Esophagus squamous epithelium (tissue), 5 donors: ENCODE measurements around the gene IQCK. TPM values are rescaled to one million over a fixed set of nuclear protein-coding genes. Genes with fewer than 3 reads are reported as not detected.

Source experiments
- DNase-seq: peaks from one replicate; lab custom pipeline; 2025; lab: John Stamatoyannopoulos, UW
- H3K27ac ChIP-seq, 4 donors: fragments of 200-600 bp; sonication (generic); one replicate each; pipeline ENCODE4 v1.5.1; 2016 to 2019; ENCODE audit warnings: mild to moderate bottlenecking in 1 of 4
- H3K27me3 ChIP-seq, 4 donors: fragments of 200-600 bp; sonication (generic); 1 replicate in 3 of 4; 2 replicates in 1 of 4; pipeline versions ENCODE4 v1.5.1 to v1.6.0; 2017 to 2021; ENCODE audit warnings: antibody characterized with exemption in 1 of 4
- H3K36me3 ChIP-seq, 3 donors: fragments of 200-600 bp; sonication (generic); one replicate each; pipeline ENCODE4 v1.5.1; 2016 to 2019
- H3K4me1 ChIP-seq, 3 donors: fragments of 200-600 bp; sonication (generic); one replicate each; pipeline ENCODE4 v1.5.1; 2017 to 2019
- H3K4me3 ChIP-seq, 4 donors: fragments of 200-600 bp; sonication (generic); 1 replicate in 3 of 4; 2 replicates in 1 of 4; pipeline ENCODE4 v1.5.1; 2016 to 2019; ENCODE audit warnings: mild to moderate bottlenecking in 2 of 4, moderate library complexity in 1 of 4
- H3K9me3 ChIP-seq, 3 donors: fragments of 200-600 bp; sonication (generic); one replicate each; pipeline ENCODE4 v1.5.1; 2016 to 2019
- POLR2A ChIP-seq, 4 donors: fragments of 450-650 bp; IDR thresholded peaks; one replicate each; pipeline ENCODE4 v1.6.1; 2017; ENCODE audit warnings: antibody characterized with exemption in 4 of 4, mild to moderate bottlenecking in 4 of 4, moderate library complexity in 3 of 4
- WGBS, 2 donors: methylation state at CpG; one replicate each; pipeline ENCODE4 v1.1.5; 2018; 5-methylcytosine and 5-hydroxymethylcytosine counted together
- intact Hi-C: fragments of 100-400 bp; cut with DNase I; formaldehyde crosslinking; loops from one replicate; pipeline ENCODE4 v1.15.0; 2022
- total RNA-seq, 4 donors: library from RNA; depleted of rRNA; stranded (reverse); fragments of >200 nt; gene quantifications; one replicate each; pipeline ENCODE4 v1.1.0, GENCODE V29; 2016
- TF ChIP-seq, protein P1 (sequence below), 6 experiments: fragments of 450-650 bp in 4 of 6; fragments of 200-600 bp in 2 of 6; sonication (generic) in 2 of 6; IDR thresholded peaks; one replicate each; pipeline ENCODE4 v1.5.1; 2016 to 2019; ENCODE audit warnings: antibody characterized with exemption in 6 of 6, mild to moderate bottlenecking in 4 of 6, moderate library complexity in 4 of 6
- donor health status: DM: yes; HTN: yes; CAD: no.

The IQCK gene
- total RNA-seq, 4 donors from 2014 or later, result 2.2 to 9.3 (median 6.1) TPM

DNA sequence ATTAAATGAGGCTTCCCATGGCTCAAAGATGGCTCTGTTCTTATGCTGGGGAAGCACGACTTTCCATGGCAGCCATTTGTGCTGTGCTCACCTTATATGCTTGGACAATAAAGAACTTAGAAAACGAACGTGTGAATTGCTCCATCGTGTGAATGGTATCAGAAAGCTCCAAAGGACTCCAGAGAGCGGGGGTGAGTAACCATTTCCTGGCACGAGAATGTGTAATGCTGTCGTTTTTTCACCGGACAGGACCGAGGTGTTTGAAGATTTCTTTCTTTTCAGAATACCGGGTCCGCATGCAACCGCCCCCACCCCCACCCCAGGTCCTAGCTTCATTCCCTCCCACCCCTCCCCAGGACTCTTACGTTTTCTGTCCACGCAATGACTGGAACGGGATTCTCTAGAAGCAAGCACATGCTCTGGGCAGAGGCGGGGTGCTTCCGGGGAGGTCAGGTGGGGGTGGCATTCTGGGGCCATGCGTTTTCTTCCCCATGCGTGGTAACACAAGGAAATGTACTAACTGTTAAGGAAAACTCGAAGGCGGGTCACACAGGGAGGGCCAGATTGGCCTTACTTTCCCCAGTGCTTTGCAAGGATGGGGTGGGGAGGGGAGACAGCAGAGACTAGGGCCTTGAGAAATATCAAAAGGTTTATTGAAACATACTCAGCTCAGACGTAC, 140.4 kb downstream of the IQCK start:
- Histone ChIP-seq H3K4me1 (peaks cover 0 to 22% (median 0%) of the 10 kb centered on the region in 3 donors), H3K9me3 (no peaks in the 10 kb centered on the region), H3K4me3 (no peak overlapping the region), H3K36me3 (peaks cover 0 to 39% (median 0%) of the 10 kb centered on the region in 3 donors), H3K27ac (no peak overlapping the region), H3K27me3 (no peaks in the 10 kb centered on the region)
- no peak for DNase-seq
- TF ChIP-seq, protein P1, sequence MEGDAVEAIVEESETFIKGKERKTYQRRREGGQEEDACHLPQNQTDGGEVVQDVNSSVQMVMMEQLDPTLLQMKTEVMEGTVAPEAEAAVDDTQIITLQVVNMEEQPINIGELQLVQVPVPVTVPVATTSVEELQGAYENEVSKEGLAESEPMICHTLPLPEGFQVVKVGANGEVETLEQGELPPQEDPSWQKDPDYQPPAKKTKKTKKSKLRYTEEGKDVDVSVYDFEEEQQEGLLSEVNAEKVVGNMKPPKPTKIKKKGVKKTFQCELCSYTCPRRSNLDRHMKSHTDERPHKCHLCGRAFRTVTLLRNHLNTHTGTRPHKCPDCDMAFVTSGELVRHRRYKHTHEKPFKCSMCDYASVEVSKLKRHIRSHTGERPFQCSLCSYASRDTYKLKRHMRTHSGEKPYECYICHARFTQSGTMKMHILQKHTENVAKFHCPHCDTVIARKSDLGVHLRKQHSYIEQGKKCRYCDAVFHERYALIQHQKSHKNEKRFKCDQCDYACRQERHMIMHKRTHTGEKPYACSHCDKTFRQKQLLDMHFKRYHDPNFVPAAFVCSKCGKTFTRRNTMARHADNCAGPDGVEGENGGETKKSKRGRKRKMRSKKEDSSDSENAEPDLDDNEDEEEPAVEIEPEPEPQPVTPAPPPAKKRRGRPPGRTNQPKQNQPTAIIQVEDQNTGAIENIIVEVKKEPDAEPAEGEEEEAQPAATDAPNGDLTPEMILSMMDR (IDR thresholded peaks at IDR 0.05), result no peak
- TF ChIP-seq POLR2A (IDR thresholded peaks at IDR 0.05), result no peak
- intact Hi-C loops, result no loop called here
- WGBS, 2 donors, result 74 to 84% methylated on average over 11 to 19 of the region's 22 CpGs

- WGBS, 2 donors, result 90 to 91% methylated on average over 5 to 9 of the region's 9 CpGs
- H3K27me3 ChIP-seq, result no peaks in the 10 kb centered on the region
- no peak overlapping the region for H3K27ac ChIP-seq
These were observed 141.1 kb downstream of the IQCK start for GRCh38 chr16:19859166-19859565.

GRCh38 chr16:19859603-19860002, 141.5 kb downstream of the IQCK start:
- TF ChIP-seq, protein P1 (IDR thresholded peaks at IDR 0.05), result no peak
- TF ChIP-seq POLR2A (IDR thresholded peaks at IDR 0.05), result no peak
- Histone ChIP-seq H3K4me3 (no peak overlapping the region), H3K27ac (no peak overlapping the region), H3K9me3 (no peaks in the 10 kb centered on the region), H3K27me3 (no peaks in the 10 kb centered on the region), H3K36me3 (peaks cover 0 to 39% (median 0%) of the 10 kb centered on the region in 3 donors), H3K4me1 (peaks cover 0 to 19% (median 0%) of the 10 kb centered on the region in 3 donors)
- intact Hi-C loops, result no loop called here
- DNase-seq, result no peak
- 88 to 93% methylated on average over 4 of the region's 4 CpGs for WGBS, 2 donors

More at GRCh38 chr16:19859166-19859565, 141.1 kb downstream of the IQCK start:
- Histone ChIP-seq H3K4me1 (peaks cover 0 to 19% (median 0%) of the 10 kb centered on the region in 3 donors), H3K9me3 (no peaks in the 10 kb centered on the region), H3K36me3 (peaks cover 0 to 39% (median 0%) of the 10 kb centered on the region in 3 donors), H3K4me3 (no peak overlapping the region)
- TF ChIP-seq POLR2A (IDR thresholded peaks at IDR 0.05), result no peak
- TF ChIP-seq, protein P1 (IDR thresholded peaks at IDR 0.05), result no peak
- intact Hi-C loops, result no loop called here
- no peak for DNase-seq

DNA sequence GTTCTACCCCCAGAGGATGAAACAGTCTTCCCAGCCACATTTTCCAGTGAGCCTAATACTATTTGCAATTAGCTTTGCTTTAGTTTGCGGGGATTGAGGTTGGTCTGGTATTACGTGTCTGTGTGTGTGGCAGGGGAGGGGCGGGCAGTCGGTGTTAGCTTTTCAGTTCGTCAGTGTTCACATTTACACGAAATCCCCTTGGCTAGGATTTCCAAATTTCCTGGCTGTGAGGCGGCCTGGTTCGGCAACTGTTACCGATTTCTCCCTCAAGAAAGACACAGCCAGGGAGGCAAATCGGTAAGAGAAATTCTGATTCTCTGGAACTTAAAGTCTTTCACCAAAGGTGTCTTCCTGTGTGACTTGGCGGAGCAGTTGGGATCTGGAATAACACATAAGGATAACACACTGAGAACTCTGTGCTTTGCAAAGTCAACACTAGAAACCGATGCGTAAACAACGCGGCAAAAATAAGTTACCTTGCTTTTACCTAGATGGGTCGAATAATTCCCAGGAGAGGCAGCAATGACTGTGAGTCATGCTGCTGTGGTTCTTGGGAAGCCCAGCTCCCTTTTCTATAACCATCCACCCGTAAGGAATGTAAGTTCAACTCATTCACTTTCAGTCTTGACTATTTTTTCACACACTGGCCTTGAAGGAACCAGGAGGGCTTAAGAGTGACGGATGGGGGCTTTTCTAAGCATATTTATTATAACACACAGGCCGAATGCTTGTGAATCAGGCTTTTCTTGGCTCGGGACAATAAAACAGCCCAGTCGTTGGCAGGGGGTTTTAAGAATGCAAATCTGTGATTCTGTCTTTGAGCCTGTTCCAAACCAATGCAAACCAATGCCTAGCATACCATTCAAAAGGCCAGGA, 142.3 kb downstream of the IQCK start:
- intact Hi-C loops, result no loop called here
- 43 to 55% methylated on average over 17 to 21 of the region's 21 CpGs for WGBS, 2 donors
- Histone ChIP-seq H3K36me3 (peaks cover 0 to 39% (median 0%) of the 10 kb centered on the region in 3 donors), H3K4me1 (peaks cover 0 to 19% (median 0%) of the 10 kb centered on the region in 3 donors), H3K27ac (peak overlapping the region in 1 of 4 donors; percentile 26), H3K27me3 (no peaks in the 10 kb centered on the region), H3K9me3 (no peaks in the 10 kb centered on the region), H3K4me3 (no peak overlapping the region)
- no peak for DNase-seq
- TF ChIP-seq, protein P1 (IDR thresholded peaks at IDR 0.05), result no peak
- no peak for TF ChIP-seq POLR2A (IDR thresholded peaks at IDR 0.05)
